Activated CD8-positive, alpha-beta memory T cell treated with anti-CD3 and anti-CD28 coated beads for 36 hours (primary cell): Measurements from ENCODE around the gene PPFIA1. TPM values are rescaled to one million over a fixed set of nuclear protein-coding genes. Genes with fewer than 3 reads are reported as not detected.
"Not testable (repeated sequence)": the region's sequence is repeated elsewhere in the genome, so short reads cannot be mapped to it uniquely, and the experiment has no call there.

Experiments used
- CTCF ChIA-PET: fragments of 350-600 bp; sonication (Branson Sonifier 250); formaldehyde crosslinking; loops from one replicate; lab custom pipeline; 2021; ENCODE audit warnings: antibody characterized with exemption; lab: Charles Lee
- POLR2A ChIA-PET: fragments of 350-600 bp; sonication (Branson Sonifier 250); formaldehyde crosslinking; loops from one replicate; lab custom pipeline; 2021; ENCODE audit warnings: antibody characterized with exemption; lab: Charles Lee
- total RNA-seq, 2 experiments: library from RNA; stranded (reverse); gene quantifications; one replicate each; pipeline ENCODE4 v1.2.3, GENCODE V29; 2021

Gene PPFIA1
- total RNA-seq, 2 experiments from 2014 or later = 41.8 to 44.7 TPM

DNA sequence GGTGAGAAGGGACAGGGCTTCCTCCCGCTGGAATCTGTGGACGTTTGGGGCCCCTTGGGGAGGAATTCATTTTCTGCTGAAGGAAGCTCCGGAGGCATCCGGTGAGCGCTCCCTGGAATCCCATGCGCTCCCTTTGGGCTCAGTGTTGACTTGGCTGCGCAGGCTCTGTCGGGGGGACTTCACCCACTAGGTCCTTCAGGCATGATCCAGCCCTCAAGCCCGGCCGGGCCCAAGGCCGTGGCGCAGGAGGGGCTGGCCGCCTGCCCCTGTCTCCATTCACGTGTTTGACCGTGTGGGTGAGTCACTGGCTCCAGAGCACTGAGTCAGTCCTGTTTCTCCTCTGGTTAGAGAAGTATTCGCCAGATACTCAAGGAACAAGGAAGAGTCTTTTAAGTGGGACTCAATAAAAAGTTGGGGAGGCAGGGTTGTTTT, 129.2 kb downstream of the PPFIA1 start:
- ChIA-PET CTCF (no interaction called here), POLR2A (no interaction called here)

DNA sequence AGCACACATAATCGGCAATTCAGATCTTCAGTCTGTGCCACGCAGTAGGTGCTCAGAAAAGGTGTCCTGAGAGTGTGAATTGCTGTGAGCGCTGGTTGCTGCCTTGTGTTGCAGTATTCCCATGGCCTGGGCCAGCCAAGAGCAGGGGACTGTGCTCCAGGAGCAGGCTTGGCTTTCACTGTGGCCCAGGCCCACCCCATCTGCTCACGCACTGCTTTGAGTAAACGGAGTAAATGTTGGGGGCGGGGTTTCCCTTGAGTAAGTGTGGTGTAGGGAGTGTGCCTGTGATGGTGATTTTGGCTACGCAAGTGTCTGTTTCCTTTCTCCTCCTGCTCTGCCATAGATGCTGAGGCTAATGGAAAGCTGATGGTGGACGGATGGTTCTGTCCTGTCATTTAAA, 130.2 kb downstream of the PPFIA1 start:
- POLR2A ChIA-PET = no interaction called here

DNA sequence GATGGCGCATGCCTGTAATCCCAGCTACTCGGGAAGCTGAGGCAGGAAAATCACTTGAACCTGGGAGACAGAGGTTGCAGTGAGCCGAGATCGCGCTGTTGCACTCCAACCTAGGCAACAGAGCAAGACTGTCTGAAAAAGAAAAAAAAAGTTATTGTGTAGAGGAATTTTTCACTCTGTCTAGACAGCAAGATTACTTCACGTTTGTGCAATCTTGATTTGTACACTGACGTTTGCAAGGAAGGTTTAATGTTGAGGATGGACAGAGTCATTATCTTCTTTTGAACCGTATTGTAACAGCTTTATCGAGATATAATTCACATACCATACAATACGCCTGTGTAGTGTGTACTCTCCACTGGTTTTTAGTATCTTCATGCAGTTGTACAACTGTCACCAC, 131.5 kb downstream of the PPFIA1 start:
- CTCF ChIA-PET = interaction anchor here (0.9 kb wide), 1 partner anchor 37 kb away, joined by 3 read pairs; no protein-coding TSS in a partner anchor
- POLR2A ChIA-PET = no interaction called here

More for the DNA sequence above, 130.2 kb downstream of the PPFIA1 start:
- CTCF ChIA-PET = no interaction called here

DNA sequence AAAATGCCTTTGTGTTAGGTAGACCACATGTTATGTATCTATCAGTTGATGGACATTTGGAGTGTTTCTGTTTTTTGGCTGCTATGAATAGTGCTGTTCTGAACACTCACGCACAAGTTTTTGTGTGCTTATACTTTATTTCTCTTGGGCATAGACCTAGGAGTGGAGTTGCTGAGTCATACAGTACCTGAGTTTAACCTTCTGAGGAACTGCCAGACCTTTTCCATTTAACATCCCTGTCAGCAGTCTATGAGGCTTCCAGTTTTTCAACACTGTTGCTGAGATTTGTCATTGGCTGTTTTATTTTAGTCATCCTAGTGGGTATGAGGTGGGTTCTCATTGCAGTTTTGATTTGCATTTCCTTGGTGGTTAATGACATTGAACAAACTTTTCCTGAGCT, 132.2 kb downstream of the PPFIA1 start:
- CTCF ChIA-PET = no interaction called here
- POLR2A ChIA-PET = no interaction called here

DNA sequence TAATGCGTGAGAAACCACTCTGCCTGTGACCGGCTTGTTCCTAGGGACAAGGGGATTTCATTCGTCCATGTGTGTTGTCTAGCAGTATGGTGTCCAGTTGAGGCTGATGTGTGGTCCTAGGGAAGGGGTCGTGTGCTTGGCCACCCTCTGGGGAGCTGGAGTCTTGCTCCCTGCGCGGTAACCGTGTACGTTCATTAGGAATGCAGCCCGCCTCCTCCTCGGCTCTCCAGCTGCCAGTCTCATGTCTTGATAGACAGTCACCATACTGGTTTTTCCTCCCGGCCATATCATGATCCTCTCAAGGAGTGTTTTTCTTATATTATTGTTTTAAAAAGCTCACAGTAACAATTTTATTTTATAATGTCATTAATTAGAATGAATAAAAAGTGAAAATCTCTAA, 133.8 kb downstream of the PPFIA1 start:
- CTCF ChIA-PET = no interaction called here
- POLR2A ChIA-PET = no interaction called here

DNA sequence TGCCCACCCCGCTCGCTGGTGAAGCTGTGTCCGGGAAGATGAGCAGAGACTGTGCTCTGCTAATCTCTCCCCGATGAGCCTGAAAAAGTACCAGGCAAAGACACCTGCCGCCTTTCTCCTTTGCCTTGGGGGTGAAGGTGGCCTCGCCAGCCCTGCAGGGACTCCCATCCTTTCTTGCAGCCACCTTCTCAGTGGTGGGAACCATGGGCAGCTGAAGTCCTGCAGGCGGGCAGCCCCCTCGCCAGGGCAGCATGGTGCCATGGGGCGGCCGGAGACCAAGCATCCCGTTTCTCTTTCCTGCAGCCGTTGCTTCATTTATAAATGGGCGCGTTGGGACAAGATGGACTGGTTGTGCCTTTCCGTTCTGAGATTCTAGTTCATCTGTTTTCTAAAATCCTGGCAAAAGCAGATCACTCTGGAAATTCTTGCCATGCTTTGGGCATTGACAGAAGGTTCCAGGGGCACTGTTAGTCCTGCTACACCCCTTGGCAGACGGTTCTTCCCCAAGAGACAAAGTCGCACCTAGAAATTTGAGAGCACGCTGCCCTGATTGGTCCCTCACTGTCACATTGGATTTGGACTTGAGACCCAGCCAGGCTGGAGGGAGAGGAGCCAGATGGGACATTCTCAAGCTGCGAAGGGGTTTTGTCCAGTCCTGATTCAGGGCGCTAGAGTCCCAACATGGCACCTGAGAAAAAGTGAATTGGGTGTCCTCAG, 135.3 kb downstream of the PPFIA1 start:
- CTCF ChIA-PET = no interaction called here
- POLR2A ChIA-PET = no interaction called here

DNA sequence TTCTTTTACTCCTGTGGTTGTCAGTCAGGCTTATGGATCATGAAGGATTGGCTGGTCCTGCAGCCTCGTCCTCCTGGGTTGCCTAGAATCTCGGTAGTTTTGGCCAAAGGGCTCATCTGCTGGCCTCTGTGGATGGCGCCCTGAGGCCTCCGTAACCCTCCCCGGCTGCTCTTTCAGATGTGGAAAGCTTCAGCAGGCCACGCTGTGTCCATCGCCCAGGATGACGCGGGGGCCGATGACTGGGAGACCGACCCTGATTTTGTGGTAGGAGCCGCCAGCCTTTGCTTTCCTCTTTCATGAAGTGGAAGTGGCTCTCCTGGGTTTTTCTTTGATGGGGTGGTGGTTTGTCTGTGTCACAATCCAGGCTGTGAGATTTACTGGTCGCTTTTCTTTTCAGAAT, 136.6 kb downstream of the PPFIA1 start:
- ChIA-PET POLR2A (no interaction called here), CTCF (no interaction called here)

DNA sequence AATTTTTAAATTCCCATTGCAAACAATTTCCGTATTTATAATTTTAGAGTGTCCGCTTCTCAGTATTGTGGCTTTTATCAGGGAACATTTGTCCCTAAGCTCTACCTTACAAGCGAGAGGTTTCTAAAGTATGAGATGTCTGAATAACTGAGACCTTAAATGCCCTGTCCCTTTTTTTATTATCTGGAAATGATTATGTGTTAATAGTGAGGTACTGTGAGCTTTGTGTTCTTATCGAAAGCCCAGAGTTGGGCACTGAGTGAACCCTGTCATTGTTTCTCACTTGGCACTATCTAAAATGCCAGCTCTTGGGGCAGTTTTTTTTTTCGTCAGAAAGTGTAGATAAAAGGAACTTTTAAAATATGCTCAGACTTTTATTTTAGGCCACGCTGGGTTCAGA, 137.3 kb downstream of the PPFIA1 start:
- POLR2A ChIA-PET = no interaction called here
- CTCF ChIA-PET = no interaction called here

DNA sequence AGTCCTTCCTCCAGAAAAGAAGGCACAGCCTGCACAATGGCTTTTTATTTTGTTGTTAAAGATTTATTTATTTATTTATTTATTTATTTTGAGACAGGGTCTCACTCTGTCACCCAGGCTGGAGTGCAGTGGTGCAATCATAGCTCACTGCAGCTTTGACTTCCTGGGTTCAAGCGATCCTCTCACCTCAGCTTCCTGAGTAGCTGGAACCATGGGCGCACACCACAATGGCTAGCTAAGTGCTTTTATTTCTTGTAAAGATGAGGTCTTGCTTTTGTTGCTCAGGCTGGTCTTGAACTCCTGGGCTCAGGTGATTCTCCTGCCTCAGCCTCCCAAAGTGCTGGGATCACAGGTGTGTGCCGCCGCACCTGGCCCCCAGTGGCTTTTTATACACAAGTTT, 137.8 kb downstream of the PPFIA1 start:
- POLR2A ChIA-PET, CTCF ChIA-PET: not testable (repeated sequence)

DNA sequence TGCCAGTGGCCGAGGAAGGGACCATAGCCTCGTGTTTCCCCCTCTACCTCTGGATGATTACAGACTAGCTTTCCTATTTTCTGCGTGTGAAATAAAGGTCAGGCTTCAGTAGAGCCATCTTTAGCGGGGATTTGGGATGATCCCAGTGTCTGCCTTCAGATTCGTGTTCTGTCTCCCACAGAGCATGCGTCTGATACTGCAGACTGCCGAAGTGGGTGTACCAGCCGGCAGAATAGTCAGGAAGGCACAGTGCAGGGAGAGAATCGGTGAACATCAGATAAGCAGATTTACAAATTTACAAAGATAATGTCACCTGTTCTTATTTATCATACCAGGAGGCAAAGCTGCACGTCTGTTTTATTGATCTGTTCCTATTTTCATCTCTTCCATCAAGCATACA, 138.9 kb downstream of the PPFIA1 start:
- ChIA-PET CTCF (no interaction called here), POLR2A (no interaction called here)

DNA sequence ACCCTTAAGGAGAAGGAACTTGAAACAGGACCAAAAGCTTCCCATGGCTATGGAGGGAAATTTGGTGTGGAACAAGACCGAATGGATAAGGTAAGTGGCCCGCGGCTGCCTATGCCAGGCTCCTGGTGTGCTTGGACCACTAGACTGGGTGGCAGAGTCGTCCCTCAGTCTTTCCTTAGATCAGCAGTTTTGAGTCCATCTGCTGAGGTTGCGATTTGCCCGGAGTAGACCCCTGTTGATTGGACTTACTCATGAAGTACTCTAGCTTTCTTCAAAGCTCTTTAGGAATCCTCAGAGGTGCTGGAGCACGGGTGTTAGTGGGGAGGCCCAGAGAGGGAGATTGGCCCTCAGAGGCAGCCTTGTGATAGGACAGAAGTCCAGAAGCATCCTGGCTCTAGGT, 139.4 kb downstream of the PPFIA1 start:
- CTCF ChIA-PET = no interaction called here

DNA sequence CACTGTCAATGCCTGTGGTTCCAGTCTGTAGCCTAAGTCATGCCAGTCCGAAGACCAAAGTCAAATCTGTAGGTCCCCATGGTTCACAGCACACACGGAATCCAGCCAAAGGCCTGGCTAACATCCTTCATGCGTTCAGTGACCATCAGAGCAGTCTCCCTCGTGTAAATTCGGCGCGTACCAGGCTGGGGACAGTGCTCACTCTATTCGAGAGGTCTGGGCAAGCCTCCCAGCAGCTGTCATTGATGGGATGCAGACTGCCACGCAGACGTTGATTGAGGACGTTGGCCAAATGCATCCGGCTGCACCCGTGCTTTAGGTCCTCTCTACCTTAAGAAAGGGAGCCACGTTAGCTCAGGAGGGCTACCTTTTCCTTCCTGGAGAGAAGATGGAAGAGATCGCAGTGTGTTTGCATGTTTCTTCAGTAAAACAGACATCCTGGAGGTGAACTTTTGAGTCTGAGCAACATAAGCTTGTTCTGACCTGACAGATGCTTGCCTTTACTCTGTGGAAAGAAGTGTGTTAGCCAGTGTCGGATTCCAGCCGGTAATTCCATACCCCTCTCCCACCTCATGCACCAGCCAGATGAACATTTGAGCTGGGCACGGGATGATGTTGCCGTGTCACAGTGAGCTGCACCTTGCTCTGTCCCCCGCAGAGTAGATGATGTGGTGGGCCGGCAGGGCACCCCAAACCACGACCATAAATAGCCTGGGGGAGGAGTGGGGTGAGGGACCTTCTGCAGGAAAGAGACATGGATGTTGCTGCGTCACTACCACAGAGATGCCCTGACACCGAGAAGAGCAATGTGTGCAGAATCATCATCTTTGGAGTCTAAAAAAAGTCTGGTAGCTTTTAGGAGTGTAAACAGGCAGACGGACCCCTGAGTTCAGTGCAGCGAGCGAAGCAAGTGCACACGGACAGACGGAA, 140.1 kb downstream of the PPFIA1 start:
- ChIA-PET POLR2A (no interaction called here), CTCF (no interaction called here)

More for the DNA sequence above, 139.4 kb downstream of the PPFIA1 start:
- POLR2A ChIA-PET = no interaction called here

DNA sequence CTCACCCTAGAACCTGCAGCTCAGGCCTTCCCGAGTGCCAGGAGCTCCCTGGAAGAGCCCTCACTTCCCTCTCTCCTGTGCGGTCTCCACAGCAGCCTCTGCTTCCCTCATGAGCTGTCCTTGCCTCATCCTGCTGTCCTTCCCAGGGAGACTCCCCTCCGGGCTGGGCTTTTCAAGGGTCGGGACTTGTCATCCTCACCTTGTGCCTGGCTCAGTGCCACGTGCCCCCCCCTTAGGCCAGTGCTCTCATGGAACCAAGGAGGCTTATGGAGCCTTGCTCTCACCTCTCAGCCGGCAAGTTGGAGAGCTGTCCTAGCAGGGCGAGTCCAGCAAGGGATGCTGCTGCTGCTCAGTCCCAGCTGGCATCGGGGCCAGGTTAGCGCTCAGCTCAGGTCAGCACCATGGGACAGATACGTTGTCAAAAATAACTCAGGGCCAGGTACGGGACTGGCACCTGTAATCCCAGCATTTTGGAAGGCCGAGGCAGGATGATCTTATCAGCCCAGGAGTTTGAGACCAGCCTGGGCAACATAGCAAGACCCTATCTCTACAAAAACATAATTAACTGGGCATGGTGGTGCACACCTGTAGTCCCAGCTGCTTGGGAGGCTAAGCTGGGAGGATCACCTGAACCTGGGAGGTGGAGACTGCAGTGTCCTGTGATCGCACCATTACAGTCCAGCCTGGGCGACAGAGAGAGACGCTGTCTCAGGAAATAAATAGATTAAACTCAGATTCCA, 141.4 kb downstream of the PPFIA1 start:
- POLR2A ChIA-PET = no interaction called here

DNA sequence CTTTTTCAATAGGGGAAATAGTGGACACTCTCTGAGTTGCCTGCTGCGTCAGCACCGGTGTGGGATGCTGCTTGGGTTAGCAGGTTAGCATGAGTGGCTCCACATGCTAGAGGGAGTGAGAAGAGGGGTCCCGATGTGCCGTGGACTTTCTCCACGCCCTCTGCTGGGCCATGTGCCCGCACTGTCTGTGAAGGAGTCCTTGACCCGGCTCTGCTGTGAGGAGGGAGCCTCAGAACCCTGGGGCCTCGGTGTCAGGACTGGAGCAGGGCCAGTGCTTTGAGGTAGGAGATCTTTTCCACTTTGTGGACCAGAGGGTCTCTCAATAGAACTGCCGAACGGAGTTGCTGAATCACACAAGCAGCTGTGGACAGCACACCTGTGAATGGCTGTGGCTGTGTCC, 142.7 kb downstream of the PPFIA1 start:
- ChIA-PET POLR2A (no interaction called here), CTCF (no interaction called here)

More for the DNA sequence above, 141.4 kb downstream of the PPFIA1 start:
- CTCF ChIA-PET = no interaction called here

DNA sequence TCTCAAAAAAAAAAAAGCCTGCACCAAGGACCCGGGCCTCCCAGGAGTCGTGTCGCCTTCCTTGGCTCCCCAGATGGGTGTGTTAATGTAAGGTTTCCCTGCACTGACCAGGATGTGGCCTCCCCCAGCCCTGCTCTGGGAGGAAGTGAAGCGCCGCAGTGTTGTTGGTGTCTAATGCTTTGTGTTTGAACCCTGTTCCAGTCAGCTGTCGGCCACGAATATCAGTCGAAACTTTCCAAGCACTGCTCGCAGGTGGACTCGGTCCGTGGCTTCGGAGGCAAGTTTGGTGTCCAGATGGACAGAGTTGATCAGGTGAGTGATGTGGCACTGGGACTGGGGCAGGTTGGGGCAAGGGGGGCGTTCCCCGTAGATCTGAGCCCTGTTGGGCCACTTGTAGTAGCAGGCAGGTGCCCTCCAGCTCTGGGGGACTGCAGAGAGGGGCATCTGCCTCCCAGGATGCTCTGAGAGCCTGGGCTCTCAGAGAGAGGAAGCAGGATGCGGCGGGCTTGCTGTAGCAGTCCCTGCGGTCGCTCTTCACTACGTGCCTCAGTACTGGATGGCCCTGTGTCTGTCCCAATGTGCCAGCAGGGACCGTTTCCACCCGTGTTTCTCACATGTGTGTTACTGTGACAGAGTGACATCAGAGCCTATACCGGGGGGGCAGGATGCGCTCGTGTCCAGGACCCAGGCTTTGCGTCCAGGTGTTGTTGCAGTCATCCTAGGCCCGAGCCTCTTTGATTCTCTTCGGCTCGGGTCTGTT, 144.0 kb downstream of the PPFIA1 start:
- POLR2A ChIA-PET = no interaction called here
- CTCF ChIA-PET = no interaction called here

DNA sequence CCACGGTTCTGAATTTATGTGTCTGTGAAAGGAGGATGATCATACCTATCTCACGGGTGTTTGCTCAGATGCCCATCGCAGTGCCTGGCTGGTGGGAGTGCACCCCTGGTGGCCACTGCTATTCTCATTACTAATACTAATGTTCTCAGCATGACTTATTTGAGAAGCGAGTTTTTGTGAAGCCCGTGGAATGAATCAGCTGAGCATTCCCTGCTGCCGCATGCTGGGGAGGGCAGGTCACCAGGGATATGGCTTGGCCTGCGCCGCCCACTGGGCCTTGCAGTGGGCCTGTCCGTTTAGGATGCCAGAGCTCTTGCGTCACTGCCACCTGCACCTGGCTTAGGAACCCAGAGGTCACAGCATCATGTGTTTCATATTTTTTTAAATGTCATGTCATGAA, 144.7 kb downstream of the PPFIA1 start:
- ChIA-PET POLR2A (no interaction called here), CTCF (no interaction called here)

DNA sequence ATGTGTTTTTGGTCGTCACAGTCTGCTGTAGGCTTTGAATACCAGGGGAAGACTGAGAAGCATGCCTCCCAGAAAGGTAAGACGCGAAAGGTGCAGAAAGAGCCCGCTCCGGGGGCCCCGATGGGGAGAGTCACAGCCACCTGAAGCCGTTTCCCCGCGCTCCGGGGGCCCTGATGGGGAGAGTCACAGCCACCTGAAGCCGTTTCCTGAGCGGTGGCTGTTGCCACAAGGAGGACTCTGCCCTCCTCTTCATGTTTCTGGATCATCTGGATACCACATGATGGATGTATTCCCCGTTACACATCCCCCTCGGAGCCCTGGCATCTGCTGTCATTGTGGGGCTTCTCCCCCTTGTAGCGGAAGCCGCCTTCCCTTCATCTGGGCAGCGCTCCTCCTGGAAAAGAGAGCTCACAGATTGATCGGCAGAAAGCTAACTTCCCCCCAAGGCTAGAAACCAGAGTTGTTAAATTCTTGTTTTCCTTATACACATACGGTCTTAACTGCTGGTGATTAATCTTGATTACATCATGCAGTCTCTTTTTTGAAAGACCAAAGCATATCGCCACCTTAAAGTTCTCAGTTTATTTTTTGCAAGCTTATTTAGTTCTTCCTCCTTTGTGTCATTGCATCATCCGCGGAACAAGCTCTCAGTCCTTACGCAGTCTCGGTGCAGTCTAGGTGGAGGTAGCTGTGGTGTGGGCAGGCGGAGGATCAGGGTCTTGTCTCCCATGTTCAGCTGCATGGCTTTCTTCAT, 145.3 kb downstream of the PPFIA1 start:
- CTCF ChIA-PET = no interaction called here
- POLR2A ChIA-PET = no interaction called here

DNA sequence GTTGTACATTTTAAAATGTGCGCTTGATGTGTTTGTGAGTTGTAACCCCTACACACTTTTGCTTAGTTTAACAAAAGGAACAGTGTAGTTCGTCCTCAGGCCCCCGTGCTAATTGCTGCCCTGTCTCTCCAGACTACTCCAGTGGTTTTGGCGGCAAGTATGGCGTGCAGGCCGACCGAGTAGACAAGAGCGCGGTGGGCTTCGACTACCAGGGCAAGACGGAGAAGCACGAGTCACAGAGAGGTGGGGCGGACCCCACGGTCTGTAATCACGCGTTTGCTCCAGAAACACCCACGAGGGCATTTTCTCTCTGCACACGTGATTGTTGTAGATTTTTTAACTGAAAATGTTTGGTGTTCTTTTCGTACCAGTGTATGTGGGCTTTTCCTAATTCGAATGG, 146.4 kb downstream of the PPFIA1 start:
- POLR2A ChIA-PET = no interaction called here
- CTCF ChIA-PET = no interaction called here

DNA sequence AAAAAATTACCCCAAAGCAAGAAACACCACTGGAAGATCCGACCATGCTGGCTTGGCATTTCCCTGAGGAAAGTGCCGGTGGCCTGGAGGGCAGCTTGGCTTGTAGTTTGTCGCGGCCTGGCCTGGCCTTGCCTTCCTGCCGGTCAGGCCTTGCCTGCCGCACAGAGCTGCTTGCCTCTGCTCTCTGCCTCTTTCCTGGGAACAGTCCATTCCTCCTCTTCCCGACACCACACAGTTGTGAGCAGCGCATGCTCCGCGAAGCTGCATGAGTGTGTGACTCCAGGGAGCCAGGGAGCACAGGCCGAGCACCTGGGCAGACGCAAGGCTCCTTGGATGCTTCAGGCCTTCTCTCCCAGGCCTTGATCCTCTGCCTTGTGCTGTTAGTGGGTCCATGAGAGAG, 147.6 kb downstream of the PPFIA1 start:
- ChIA-PET CTCF (no interaction called here), POLR2A (interaction anchor here (0.6 kb wide), 1 partner anchor 69 kb away, joined by 4 read pairs; no protein-coding TSS in a partner anchor)
